NCI-H1417 treated with DMSO at 0.1 percent for 48 hours (cell line): ENCODE data around the gene DRD4.
"Not testable (repeated sequence)": the region's sequence is repeated elsewhere in the genome, so short reads cannot be mapped to it uniquely, and the experiment has no call there.

Source experiments
- DNase-seq: peaks from one replicate; lab custom pipeline; 2025; lab: John Stamatoyannopoulos, UW

The DRD4 gene

GRCh38 chr11:679271-680207 lies 42.5 kb downstream of the DRD4 start:
- DNase-seq = no peak

GRCh38 chr11:680476-680875 lies 43.4 kb downstream of the DRD4 start:
- no peak for DNase-seq

DNA sequence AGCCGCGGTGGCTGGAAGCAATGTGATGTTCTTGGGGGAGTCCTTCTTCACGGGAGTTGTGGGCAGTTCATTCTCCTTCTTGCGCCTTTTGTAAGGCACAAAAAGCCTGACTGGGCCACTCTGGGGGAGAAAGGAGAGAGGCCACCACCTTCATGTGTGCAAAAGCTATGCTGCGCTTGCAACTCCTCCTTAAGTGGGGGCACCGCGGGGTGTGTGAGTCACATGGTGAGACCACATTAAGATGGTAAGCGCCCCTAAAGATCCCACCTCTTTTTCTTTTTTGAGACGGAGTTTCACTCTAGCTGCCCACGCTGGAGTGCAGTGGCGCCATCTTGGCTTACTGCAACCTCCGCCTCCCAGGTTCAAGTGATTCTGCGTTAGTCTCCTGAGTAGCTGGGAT lies 43.9 kb downstream of the DRD4 start:
- DNase-seq = no peak

DNA sequence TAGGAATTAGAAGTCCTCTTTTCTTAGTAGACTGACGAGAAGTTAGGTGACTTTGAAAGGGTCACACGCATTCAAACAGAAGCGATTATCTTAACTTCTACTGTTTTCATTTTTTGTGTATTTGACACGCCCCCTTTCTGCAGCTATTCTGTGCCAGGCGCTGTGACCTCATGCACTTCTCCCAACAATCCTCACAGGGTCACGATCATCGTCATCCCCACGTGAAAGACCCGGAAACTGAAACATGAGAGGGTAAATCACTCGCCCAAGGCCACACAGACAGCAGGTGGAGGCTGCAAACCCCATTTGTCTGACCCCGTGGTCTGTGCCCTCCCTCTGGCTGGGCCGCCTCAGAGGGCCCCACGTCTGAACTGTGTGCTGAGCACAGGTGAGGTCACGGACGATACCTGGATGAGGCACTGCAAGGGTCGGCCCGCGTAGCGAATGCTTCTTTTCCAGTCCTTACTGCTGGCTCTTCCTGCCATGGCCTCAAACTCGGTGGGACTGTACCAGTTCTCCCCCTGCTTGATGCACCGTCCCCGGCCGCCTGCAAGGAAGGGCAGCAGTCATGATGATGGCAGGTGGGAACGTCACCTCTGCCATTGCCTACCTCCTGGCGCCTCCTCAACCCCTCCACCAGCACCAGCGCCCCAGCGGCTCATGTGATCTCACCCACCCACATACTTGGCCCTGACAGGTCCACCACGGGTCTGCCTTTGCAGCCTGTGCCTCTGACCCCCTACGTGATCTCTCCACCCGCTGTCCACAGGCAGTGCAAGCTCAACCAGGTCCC lies 49.6 kb downstream of the DRD4 start:
- no peak for DNase-seq

DNA sequence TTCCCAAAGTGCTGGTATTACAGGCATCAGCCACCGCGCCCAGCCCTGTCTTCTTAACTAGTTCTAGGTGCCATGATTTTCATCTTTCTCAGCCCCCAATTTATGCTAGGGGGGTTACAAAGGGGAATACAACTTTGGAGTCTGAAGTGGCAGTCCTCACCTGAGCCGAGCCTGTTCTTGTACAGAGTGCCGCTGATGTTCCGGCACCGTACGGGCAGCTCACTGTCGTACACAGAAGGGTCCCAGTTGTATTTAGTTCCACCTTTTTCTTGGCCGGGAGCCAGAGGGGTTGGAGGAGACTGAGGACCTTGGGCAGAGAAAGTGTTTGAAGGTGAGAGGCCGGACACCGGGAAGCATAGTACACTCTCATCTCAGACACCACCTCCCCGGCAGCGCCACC lies 50.7 kb downstream of the DRD4 start:
- no peak for DNase-seq

- no peak for DNase-seq
Measured at GRCh38 chr11:688681-689080, 51.6 kb downstream of the DRD4 start.

DNA sequence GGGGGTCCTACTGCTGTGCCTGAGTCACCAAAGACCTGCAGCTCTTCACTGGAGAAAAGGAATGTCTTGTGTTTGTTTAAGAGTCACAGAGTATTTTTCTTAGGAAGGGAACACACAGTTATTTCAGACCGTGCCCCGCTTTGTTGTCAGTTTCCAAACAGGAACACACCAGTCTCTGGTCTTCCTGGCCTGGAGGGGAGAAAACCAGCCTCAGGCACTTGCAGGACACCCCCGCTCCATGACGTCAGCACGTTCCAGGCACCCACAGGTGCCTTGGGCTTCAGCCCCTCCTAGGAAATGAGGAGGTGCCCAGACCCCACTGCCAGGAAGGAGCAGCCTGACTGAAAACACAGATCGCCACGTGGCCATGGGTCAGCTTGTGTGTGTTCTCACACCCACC lies 52.6 kb downstream of the DRD4 start:
- no peak for DNase-seq

DNA sequence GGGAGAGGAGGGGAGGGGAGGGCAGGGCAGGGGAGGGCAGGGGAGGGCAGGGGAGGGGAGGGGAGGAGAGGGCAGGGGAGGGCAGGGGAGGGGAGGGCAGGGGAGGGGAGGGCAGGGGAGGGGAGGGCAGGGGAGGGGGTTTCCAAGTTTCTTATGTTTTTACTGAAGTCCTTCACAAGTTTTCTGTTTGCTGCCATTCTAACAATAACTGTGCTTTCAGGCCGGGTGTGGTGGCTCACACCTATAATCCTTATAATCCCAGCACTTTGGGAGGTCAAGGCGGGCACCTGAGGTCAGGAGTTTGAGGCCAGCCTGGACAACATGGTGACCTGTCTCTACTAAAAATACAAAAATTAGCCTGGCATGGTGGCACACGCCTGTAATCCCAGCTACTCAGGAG lies 53.2 kb downstream of the DRD4 start:
- DNase-seq = not testable (repeated sequence)
